HG03060 (cell line): Measurements from ENCODE around the gene RILPL2.
"Not testable (repeated sequence)": the region's sequence is repeated elsewhere in the genome, so short reads cannot be mapped to it uniquely, and the experiment has no call there.

Experiments
- ATAC-seq: cut with Tn5 transposase; IDR thresholded peaks from one replicate; pipeline ENCODE4 v1.9.1; 2021; ENCODE audit warnings: low read depth, moderate number of reproducible peaks; ENCODE audit not compliant: unreplicated experiment

The RILPL2 gene

DNA sequence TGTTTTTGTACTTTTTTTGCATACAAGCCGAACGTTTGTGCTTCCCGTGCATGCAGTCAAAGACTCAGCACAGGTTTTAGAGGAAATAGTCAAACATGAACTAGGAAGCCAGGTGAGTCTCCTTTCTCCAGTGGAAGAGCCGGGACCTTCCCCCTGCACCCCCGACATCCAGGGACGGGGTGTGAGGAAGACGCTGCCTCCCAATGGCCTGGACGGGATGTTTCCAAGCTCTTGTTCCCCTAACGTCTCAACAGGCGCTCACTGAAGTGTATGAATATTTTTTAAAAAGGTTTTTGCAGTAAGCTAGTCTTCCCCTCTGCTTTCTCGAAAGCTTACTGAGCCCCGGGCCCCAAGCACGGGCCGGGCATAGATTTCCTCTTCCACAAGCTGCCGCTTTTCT lies 28.6 kb downstream of the RILPL2 start:
- not testable (repeated sequence) for ATAC-seq

DNA sequence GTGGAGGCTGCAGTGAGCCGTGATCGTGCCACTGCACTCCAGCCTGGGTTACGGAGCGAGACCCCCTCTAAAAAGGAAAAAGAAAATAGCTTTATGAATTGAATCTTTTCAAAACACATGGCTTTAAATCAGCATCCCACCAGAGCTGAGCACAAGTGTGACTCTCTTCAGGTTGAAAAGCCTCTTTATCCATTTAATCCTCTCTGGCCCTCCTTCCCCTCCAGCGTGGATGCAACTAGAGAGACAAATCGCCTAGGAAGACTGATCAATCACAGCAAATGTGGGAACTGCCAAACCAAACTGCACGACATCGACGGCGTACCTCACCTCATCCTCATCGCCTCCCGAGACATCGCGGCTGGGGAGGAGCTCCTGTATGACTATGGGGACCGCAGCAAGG lies 29.2 kb downstream of the RILPL2 start:
- ATAC-seq = not testable (repeated sequence)

DNA sequence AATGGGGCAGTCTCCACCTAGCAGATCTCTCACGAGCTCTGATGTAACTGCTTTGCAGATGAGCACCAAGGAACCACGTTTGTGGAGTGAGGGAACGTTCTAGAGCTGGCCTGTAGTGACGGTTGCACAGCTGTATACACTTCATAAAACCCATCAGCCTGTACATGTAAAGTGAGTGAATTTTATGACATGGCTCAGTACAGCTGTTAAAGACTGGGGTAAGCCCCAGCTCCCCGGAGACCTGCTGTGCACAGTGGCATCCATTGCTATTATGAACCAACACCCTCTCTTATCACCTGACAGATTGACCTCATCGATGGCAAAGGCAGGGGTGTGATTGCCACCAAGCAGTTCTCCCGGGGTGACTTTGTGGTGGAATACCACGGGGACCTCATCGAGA lies 31.9 kb downstream of the RILPL2 start:
- ATAC-seq = no peak

DNA sequence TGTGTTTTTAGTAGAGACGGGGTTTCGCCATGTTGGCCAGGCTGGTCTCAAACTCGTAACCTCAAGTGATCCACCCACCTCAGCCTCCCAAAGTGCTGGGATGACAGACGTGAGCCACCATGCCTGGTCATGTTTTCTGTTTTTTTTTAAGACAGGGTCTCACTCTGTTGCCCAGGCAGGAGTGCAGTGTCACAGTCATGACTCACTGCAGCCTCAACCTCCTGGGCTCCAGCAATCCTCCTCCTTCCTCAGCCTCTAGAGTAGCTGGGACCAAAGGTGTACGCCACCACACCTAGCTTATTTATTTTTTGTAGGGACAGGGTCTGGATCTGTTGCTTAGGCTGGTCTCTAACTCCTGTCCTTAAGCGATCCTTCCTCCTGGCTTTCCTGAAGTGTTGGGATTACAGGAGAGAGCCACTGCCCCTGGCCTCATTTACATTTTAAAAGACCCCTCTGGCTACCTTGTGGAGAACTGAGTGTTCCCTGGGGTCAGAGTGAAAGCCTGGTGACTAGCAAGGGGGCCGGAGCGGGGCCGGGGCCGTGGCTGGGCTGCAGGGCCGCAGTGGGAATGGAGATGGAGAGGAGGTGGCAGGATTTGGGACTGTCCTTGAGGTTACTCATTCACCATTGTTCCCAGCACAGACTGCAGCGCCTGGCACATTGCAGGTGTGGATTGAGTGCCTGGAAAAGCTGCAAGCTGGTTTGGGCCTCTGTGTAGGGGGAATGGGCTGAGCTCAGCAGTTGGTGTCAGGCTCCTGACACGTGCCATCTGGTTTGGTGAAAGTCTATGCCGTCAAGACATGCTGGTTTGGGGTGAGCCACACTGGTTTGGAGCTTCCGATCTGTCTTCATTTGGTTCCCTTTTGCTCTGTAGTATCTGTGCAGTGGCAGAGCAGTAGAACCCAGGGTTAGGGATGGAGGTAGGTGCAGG lies 34.5 kb downstream of the RILPL2 start:
- ATAC-seq = no peak

DNA sequence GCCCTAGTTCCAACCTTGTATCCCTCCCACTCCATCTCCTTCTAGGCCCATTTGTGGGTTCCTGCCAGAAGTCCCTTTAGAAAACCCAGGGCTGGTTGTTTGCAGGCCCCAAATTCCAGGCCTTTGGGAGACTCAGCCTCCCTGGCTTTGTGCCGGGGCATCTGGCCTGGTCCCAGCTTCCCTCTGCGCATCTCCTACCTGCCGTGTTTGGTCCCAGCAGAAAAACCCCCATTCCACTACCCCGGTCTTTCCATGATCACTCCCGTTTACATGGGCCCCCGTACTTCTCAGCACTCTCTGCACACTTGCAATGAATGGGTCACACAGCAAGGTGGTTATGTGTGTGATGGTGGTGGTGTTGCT lies 37.2 kb downstream of the RILPL2 start:
- no peak for ATAC-seq

DNA sequence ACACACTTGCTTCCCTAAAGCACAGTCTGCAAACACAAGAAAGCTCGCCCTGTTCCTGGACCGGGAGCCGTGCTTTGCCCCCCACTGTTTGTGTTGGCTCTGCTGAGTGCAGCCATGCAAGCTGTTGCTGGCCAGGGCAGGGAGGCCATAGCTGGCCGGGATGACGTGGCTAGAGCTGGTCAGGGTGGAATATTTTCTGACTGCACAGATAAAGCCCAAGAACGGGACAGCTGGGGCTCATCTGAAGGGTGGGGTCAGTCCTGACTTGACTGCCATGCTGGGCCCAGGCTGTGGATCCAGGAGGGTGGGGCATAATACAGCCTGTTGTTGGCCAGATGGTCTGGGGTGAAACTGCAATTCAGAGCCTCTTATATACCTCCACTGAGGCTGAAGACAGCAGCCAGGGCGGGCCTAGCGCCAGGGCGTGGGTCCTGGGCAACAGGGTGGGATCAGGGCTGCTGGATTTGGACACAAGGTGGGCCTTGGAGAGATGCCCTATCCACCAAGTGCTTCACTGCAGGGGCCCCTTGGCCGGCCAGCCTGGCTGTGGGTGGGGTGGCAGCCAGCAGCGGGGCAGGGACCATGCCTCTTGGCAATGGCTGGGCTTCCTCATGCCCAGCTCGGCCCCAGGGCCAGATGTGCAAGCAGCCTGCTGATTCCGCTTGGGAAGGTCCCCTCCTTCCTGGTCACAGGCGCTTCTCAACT lies 37.8 kb downstream of the RILPL2 start:
- ATAC-seq = no peak

DNA sequence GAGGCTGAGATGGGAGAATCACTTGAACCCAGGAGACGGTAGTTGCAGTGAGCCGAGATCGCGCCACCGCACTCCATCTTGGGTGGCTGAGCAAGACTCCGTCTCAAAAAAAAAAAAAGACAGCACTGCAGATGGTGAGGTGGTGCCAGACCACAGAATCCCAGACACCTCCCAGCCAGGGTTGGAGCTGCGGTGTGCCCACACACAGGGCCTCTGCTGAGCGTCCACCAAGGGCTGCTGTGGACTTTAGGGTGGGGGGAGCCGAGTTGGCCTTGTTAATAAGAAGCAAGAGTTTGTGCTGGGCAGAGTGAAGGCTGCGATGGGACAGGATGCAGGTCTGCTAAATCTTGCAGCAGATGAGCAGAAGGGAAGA lies 38.3 kb downstream of the RILPL2 start:
- no peak for ATAC-seq

DNA sequence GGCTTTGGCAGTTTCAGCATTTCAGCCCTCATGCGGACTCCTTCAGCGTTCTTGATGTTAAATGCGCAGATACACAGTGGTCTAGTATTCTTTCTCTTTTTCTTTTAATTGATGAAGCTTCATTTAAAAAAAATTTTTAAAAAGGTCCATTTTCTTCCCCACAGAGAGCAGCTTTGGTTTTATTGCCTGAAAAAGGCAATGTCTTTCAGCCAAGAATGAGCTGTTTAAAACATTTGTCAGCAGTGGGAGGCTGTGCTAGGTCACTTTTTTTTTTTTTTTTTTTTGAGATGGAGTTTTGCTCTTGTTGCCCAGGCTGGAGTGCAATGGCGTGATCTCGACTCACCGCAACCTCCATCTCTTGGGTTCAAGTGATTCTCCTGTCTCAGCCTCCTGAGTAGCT lies 39.1 kb downstream of the RILPL2 start:
- no peak for ATAC-seq

DNA sequence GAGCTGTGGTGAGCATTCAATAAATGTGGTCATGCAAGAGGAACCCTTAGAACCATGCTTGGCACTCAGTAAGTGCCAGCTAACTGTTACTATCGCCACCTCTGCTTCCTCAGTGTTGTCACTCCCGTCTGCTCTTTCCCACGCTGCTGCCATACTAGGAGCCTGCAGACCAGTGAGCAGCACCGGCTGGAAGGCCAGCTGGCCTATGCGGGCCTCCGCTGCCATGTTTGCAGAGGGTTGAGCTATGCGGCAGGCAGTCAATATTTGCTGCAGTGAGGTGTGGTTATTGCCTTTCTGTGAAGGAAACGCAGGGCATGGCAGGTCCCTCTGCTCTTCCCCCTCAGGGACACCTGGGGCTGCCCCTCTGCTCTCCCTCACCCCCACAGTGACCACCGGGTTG lies 39.5 kb downstream of the RILPL2 start:
- no peak for ATAC-seq

DNA sequence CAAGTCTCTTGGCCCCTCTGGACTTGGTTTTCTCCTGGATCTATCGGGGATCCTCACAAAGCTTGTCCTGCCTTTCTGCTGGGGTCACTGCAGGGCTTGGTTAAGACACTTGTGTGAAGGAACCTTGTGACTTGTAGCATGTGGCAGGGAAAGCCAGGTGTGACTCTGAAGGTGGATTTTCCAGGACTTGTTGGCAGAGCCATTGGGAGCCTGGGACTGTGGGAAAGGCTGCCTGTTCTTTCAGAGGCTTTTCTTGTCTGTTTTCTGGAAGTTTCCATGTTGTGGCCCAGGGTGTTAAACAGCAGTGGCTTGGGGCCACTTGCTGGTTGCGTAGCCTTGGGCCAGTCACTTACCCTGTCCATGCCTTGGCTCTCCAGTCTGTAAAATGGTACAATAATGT lies 39.9 kb downstream of the RILPL2 start:
- no peak for ATAC-seq

DNA sequence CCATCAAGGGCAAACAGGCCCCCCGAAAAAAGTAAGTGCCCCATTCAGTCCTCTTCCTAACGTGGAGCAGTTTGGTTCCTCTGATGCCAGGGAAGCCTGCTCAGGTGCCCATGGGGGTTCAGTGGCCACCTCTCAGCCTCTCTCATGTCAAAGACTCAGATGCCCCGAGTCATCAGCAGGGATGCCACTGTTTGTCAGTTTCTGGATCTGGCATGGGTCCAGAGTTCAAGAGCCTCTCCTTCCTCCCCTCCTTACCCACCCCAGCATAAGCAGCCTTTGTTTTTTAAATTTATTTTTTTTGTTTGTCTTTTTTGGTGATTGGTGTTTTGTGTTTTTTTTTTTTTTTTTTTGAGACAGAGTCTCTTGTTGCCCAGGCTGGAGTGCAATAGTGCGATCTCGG lies 41.2 kb downstream of the RILPL2 start:
- ATAC-seq = no peak

DNA sequence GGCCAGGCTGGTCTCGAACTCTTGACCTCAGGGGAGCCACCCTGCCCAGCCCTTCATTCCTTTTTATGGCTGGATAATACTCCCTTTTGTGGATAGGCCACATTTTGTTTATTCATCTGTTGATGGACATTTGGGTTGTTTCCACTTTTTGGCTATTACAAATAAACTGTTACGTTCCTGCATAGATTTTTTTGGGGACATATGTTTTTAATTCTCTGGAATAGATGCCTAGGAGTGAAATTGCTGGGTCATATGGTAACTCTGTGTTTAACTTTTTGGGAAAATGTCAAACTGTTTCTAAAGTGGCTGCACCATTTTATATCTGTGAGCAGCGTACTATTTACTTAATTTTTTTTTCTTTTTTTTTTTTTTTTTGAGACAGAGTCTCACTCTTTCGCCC lies 42.7 kb downstream of the RILPL2 start:
- no peak for ATAC-seq

DNA sequence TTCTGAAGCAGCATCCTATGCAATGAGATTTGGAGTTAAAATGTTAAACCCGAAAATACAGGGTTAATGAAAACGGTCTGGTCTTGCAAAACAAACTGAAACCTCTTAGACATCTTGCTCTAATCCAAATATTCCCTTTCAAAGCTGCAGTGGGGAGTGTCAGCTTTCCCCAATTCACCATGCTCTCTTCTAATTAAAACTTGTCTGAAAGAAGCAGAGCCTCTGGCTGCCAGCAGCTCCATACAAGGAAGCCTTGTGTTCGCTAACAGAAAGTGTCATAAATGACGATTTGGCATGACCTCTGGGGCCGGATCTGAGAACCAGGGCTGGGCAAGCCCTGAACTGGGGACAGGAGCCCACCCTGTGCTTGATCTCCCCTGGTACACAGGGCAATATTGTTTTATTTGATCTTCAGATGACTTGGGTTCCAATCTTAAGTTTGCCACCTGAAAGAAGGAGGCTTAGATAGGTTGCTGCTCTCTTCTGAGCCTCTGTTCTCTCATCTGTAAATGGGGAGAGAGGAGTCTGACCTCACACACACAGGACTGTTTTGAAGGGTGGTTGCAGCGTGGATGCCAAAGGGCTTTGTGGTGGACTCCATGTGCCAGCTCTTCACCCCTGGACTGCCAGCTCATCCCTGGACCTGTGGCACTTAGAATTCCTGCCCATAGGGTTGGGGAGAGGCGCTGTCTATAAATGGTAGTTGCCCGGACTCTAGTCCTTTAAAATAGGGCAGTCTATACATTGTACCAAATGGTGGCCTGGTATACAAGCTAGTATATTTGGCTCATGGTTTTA lies 44.7 kb downstream of the RILPL2 start:
- ATAC-seq = no peak

DNA sequence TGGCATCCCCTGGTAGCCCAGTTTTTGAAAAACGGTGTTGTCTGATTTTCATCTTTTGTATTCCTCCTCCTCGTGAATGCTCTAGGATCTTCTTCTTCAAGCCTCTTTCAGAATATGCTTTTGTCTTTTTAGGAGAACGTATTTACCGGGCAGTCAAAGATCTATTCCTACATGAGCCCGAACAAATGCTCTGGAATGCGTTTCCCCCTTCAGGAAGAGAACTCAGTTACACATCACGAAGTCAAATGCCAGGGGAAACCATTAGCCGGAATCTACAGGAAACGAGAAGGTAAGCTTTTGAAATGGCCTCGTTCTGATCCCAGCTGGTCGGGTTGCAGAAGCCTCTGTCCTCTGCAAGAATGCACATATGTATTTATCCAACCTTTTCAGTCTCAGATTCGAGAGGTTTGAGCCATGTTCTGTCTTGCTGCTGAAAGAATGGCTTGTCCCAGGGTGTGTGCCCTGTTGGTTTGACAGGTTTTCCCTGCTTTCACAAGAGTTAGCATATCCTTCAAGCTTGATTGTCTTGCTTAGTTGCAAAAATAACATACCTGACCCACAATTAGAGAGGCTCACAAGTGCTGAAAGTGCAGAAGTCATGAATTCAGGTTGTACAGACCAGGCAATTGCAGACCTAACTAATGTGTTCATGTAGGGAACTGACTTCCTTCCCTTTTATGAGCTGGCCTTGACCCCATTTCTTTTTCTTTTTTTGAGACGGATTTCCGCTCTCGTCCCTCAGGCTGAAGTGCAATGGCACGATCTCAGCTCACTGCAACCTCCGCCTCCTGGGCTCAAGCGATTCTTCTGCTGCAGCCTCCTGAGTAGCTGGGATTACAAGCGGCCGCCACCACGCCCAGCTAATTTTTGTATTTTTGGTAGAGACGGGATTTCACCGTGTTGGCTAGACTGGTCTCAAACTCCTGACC lies 45.7 kb downstream of the RILPL2 start:
- no peak for ATAC-seq

DNA sequence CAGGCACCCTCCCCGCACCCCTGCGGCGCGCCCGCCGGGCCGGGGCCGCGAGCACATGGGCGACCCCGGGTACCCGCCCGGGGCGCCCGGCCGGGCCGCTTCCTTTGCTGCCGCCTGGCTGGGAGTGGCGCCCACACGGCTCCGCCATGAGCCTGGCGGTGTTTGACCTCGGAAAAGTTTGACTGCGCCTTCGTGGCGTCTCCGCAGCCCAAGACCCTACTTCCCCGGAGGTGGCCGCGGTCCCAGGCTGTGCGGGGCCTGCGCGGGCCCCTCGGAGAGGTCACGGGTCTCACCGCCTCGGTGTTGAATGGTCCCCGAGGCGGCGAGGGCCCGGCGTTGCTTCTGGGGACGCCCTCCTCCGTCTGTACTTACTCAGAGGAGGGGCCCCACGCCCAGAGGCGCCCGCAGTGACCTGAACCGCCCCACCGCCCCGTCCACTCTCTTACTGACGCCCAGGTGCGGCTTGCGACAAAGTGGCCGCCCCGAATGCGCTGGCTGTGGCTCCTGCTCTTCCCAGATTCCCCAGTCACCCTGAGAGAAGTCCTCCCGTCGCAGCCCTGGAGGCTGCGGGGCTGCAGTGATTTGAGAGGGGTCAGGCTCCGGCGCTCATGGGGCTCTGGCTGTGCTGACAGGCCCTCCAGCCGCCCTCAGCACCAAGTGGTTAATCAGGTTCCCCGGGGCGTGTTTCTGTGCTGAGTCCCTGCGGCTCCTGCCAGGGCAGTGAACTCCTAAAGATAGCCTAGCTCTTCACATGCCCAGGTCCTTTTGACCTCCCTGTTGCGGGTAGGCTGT lies 46.7 kb downstream of the RILPL2 start:
- ATAC-seq = no peak

DNA sequence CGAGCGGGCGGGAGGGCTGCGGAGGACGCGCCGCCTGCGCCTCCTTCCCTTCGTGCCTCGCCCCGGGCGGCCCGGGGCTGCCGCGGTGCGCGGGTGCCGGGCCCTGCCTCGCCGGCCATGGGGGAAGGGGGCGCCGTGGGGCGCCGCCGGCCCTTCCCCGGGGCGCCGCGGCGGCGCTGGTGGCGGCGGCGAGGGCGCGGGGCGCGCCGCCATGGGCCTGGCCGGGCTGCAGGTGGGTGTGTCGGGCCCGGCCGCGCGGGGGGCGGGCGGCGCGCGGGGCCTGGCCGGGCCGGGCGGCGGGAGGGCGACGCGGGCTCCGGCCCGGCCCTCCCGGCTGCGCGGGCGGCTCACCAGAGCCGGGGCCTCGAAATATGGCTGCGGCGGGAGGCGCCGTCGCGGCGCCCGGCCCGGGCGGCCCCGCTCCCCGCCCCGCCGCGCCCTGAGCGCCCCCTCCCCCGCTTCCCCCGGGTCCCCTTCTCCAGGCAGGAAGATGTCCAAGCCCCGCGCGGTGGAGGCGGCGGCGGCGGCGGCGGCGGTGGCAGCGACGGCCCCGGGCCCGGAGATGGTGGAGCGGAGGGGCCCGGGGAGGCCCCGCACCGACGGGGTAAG lies 47.4 kb downstream of the RILPL2 start:
- no peak for ATAC-seq

DNA sequence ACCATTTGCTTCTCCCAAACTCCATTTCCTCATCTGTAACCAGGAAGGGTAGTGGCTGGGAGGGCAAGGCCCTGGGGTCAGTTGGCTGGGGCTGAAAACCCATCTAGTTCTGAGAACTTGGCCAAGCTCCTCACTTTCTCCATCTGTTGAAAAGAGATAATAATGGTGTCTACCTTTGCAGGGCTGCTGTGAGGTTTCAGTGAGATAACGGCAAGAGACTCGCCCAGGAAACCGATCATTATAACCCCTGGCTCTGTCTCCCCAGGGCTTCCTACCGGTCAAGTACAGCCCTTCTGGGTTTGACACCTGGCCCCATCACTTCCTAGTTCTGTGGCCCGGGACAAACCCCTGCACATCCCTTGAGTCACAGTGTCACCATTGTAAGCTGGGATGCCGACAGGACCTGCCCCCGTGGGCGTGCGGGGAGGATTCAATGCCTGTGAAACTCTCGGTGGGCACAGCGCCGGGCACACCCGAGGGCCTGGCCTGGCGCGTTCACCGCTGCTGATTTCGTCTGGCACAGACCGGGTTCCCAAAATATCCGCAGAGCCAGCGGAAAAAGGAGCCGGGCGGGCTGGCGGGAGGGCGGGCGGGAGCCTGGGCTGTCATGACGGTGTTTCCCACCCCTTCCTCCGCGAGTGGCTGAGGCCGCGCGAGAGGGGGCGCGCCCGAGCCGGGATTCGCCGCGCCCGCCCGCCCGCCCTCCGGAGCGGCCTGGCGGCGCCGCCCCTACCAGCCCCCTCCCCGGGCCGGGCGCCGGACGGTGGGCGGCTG lies 48.1 kb downstream of the RILPL2 start:
- no peak for ATAC-seq

DNA sequence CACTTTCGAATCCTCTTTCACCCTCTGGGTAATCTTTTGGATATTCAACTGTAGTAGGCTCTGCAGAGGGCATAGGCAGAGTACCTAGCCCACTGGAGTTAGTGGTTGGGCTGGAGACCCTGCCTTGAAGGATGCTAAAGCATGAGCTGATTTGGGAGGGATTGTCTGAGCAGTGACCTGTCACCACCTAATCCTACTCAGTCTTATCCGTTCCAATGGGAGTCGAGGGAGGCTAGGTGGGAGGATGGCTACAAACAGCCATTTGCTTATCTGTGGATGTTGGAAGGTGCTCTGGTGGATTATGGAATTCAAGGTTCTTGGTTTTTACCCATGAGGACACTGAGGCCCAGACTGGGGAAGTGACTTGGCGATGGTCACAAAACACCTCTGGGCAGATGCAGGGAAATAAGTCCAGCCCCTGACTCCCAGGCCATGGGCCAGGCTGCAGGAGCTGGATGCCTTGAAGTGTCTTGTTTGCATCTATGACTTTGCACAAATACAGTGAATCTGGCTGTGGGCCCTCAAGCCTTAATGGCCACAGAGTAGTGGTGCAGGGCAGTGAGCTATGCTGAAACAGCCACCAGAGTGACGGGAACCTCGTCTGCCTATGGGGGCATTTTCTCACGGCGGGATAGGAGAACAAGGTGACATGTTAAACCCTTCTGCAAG lies 48.8 kb downstream of the RILPL2 start:
- no peak for ATAC-seq
